Colonic mucosa (tissue), 4 donors: Measurements from ENCODE around the gene CTXND1. TPM values are rescaled to one million over a fixed set of nuclear protein-coding genes. Genes with fewer than 3 reads are reported as not detected.

Experiments
- DNase-seq: peaks from one replicate; pipeline ENCODE4 v3.0.0-alpha.2; 2020
- H3K27ac ChIP-seq: fragments of 200-600 bp; one replicate; pipeline ENCODE4 v1.8.0; 2021
- H3K27me3 ChIP-seq: fragments of 200-600 bp; one replicate; pipeline ENCODE4 v1.8.0; 2021
- H3K36me3 ChIP-seq: fragments of 200-600 bp; one replicate; pipeline ENCODE4 v1.8.0; 2021
- H3K4me1 ChIP-seq: fragments of 200-600 bp; one replicate; pipeline ENCODE4 v1.8.0; 2021; ENCODE audit warnings: mild to moderate bottlenecking
- H3K4me3 ChIP-seq: fragments of 200-600 bp; one replicate; pipeline ENCODE4 v1.8.0; 2021
- H3K9ac ChIP-seq, 2 donors: one replicate each; pipeline ENCODE4 v1.7.0; 2013; ENCODE audit warnings: control low read depth in 2 of 2, low read depth in 2 of 2, low read length in 2 of 2
- H3K9me3 ChIP-seq: fragments of 200-600 bp; one replicate; pipeline ENCODE4 v1.8.0; 2021
- intact Hi-C: fragments of 100-400 bp; cut with DNase I; formaldehyde crosslinking; loops from one replicate; pipeline ENCODE4 v1.14.1; 2022
- total RNA-seq, 2 donors: library from RNA; stranded (reverse); fragmentation: NEBNext Ultra II Directional in 1 of 2; extraction: Animal tissue kit (Norgen Biotek cat#: 25700) in 1 of 2; gene quantifications; one replicate each; pipeline ENCODE4 v1.2.1, GENCODE V29; 2021
- TF ChIP-seq, protein P1 (sequence below): fragments of 200-600 bp; IDR thresholded peaks from one replicate; pipeline ENCODE4 v1.8.0; 2022; ENCODE audit warnings: antibody characterized with exemption, mild to moderate bottlenecking
- donor health status: healthy.
- donor health status: DM: no; HTN: no; CAD: no.
- donor health status: DM: no; HTN: no; CAD: no.

CTXND1 gene
- total RNA-seq, 2 donors from 2014 or later, result 0.11 to 0.12 TPM

GRCh38 chr15:80151576-80151975 is 100.4 kb downstream of the CTXND1 start:
- Histone ChIP-seq H3K27me3 (no peaks in the 10 kb centered on the region), H3K27ac (no peak overlapping the region), H3K4me1 (no peaks in the 10 kb centered on the region), H3K9ac (no peak overlapping the region), H3K4me3 (no peak overlapping the region), H3K9me3 (no peaks in the 10 kb centered on the region), H3K36me3 (no peaks in the 10 kb centered on the region)
- intact Hi-C loops, result loop anchor here (10.0 kb wide), 1 partner anchor 87 kb away; no protein-coding TSS in a partner anchor
- TF ChIP-seq, protein P1, sequence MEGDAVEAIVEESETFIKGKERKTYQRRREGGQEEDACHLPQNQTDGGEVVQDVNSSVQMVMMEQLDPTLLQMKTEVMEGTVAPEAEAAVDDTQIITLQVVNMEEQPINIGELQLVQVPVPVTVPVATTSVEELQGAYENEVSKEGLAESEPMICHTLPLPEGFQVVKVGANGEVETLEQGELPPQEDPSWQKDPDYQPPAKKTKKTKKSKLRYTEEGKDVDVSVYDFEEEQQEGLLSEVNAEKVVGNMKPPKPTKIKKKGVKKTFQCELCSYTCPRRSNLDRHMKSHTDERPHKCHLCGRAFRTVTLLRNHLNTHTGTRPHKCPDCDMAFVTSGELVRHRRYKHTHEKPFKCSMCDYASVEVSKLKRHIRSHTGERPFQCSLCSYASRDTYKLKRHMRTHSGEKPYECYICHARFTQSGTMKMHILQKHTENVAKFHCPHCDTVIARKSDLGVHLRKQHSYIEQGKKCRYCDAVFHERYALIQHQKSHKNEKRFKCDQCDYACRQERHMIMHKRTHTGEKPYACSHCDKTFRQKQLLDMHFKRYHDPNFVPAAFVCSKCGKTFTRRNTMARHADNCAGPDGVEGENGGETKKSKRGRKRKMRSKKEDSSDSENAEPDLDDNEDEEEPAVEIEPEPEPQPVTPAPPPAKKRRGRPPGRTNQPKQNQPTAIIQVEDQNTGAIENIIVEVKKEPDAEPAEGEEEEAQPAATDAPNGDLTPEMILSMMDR, result no peak
- no peak for DNase-seq

DNA sequence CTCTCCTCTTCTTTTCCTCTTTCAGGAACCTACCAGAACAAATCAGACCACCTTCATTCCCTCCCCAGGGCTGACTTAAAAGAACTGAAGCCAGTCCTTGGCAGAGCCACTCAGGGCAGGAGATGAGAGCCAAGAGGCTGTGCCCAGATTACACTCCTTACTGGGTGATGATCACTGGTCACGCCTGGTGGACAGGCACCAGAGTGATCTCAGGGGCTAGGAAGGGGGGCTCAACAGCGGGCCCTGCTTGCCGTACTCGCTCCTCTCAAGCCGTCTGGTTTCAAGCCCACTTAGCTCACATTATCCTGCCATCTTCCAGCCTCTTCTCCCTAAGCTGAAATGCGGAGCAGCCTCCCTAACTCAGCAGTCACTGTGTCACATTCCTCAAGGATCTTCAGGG is 100.9 kb downstream of the CTXND1 start:
- H3K27ac ChIP-seq, result no peak overlapping the region
- intact Hi-C loops, result loop anchor here (10.0 kb wide), 1 partner anchor 86 kb away; no protein-coding TSS in a partner anchor
- TF ChIP-seq, protein P1, result no peak

More for the DNA sequence above, 100.9 kb downstream of the CTXND1 start:
- no peak for DNase-seq
- no peak overlapping the region for H3K9ac ChIP-seq
- H3K36me3 ChIP-seq, result no peaks in the 10 kb centered on the region
- H3K27me3 ChIP-seq, result no peaks in the 10 kb centered on the region
- no peaks in the 10 kb centered on the region for H3K9me3 ChIP-seq
- no peak overlapping the region for H3K4me3 ChIP-seq
- no peaks in the 10 kb centered on the region for H3K4me1 ChIP-seq

Other genes with a start within 250 kb of the CTXND1 start
- 10 to 100 TPM; 56.0 to 82.4 TPM for gene ZFAND6, start 192.5 kb downstream of the CTXND1 start, total RNA-seq
- gene FAH, start 99.2 kb downstream of the CTXND1 start, total RNA-seq, result 10 to 100 TPM; 16.0 to 39.8 TPM
- 1 to 10 TPM; 1.6 to 2.7 TPM for gene ARNT2, start 152.2 kb upstream of the CTXND1 start, total RNA-seq